T-helper 17 cell (primary cell): ENCODE data around the gene ZNF490. TPM values are rescaled to one million over a fixed set of nuclear protein-coding genes. Genes with fewer than 3 reads are reported as not detected.
"Not testable (repeated sequence)": the region's sequence is repeated elsewhere in the genome, so short reads cannot be mapped to it uniquely, and the experiment has no call there.

ENCODE experiments used
- ATAC-seq: fragments of 150-1000 bp; cut with Tn5 transposase; 2 replicates; pipeline ENCODE4 v1.10.0; 2021; ENCODE audit warnings: mild to moderate bottlenecking, moderate library complexity
- DNase-seq, 3 donors: peaks; one replicate each; pipeline versions ENCODE4 v3.0.0 to v3.0.0-alpha.2; 2020 to 2021
- H3K9me3 ChIP-seq: one replicate; pipeline ENCODE4 v1.7.0; 2013; ENCODE audit warnings: low read length, mild to moderate bottlenecking; ENCODE audit not compliant: control insufficient read depth, poor library complexity, severe bottlenecking
- H3K27ac Mint-ChIP-seq: one replicate; pipeline ENCODE4 v1.8.0; 2022; ENCODE audit warnings: mild to moderate bottlenecking, moderate library complexity, mixed read lengths
- H3K27me3 Mint-ChIP-seq: one replicate; pipeline ENCODE4 v1.8.0; 2022; ENCODE audit warnings: mixed read lengths
- H3K36me3 Mint-ChIP-seq: one replicate; pipeline ENCODE4 v1.8.0; 2022; ENCODE audit warnings: low read depth, mixed read lengths
- H3K4me1 Mint-ChIP-seq: one replicate; pipeline ENCODE4 v1.8.0; 2022; ENCODE audit warnings: mild to moderate bottlenecking, mixed read lengths
- H3K4me3 Mint-ChIP-seq: one replicate; pipeline ENCODE4 v1.8.0; 2022; ENCODE audit warnings: mild to moderate bottlenecking, moderate library complexity, mixed read lengths
- total RNA-seq, 4 donors: library from RNA in 2 of 4; stranded (reverse) in 2 of 4; gene quantifications; one replicate each; pipeline ENCODE4 v1.2.3 and lab custom pipeline; 2022 to 2026

The ZNF490 gene
- total RNA-seq, 2 donors from 2014 or later = 6.8 to 7.0 TPM

- Mint-ChIP-seq H3K4me3 (peak overlapping the region; percentile 39), H3K4me1 (peaks cover 6% of the 10 kb centered on the region)
Measured at GRCh38 chr19:12603714-12604113, 6.9 kb downstream of the ZNF490 start.

GRCh38 chr19:12597594-12597993 lies 13.0 kb downstream of the ZNF490 start:
- ATAC-seq = no peak
- Mint-ChIP-seq H3K4me3 (no peak overlapping the region), H3K4me1 (peaks cover 2% of the 10 kb centered on the region)

More at GRCh38 chr19:12603714-12604113, 6.9 kb downstream of the ZNF490 start:
- peak; percentile 98 for ATAC-seq
- H3K27ac Mint-ChIP-seq = peak overlapping the region; percentile 84
- H3K27me3 Mint-ChIP-seq = no peaks in the 10 kb centered on the region
- H3K9me3 ChIP-seq = no peaks in the 10 kb centered on the region
- peaks cover 2% of the 10 kb centered on the region for H3K36me3 Mint-ChIP-seq
- peak in 1 of 3 donors; percentile 14 for DNase-seq

GRCh38 chr19:12596927-12597548 lies 13.6 kb downstream of the ZNF490 start:
- ATAC-seq (no peak), DNase-seq (no peak)
- no peak overlapping the region for H3K27ac Mint-ChIP-seq
- H3K36me3 Mint-ChIP-seq = peaks cover 2% of the 10 kb centered on the region
- H3K27me3 Mint-ChIP-seq = no peaks in the 10 kb centered on the region
- H3K4me1 Mint-ChIP-seq = peaks cover 2% of the 10 kb centered on the region
- no peak overlapping the region for H3K4me3 Mint-ChIP-seq
- no peaks in the 10 kb centered on the region for H3K9me3 ChIP-seq

More at GRCh38 chr19:12597594-12597993, 13.0 kb downstream of the ZNF490 start:
- H3K9me3 ChIP-seq = no peaks in the 10 kb centered on the region
- DNase-seq = no peak
- Mint-ChIP-seq H3K36me3 (peaks cover 2% of the 10 kb centered on the region), H3K27me3 (no peaks in the 10 kb centered on the region), H3K27ac (no peak overlapping the region)

GRCh38 chr19:12596485-12596884 lies 14.1 kb downstream of the ZNF490 start:
- H3K27me3 Mint-ChIP-seq = no peaks in the 10 kb centered on the region
- ATAC-seq = no peak
- peaks cover 2% of the 10 kb centered on the region for H3K36me3 Mint-ChIP-seq
- no peak for DNase-seq
- H3K27ac Mint-ChIP-seq = no peak overlapping the region
- no peaks in the 10 kb centered on the region for H3K9me3 ChIP-seq
- H3K4me1 Mint-ChIP-seq = peaks cover 2% of the 10 kb centered on the region
- H3K4me3 Mint-ChIP-seq = no peak overlapping the region

- ATAC-seq (no peak), DNase-seq (no peak)
- no peaks in the 10 kb centered on the region for H3K27me3 Mint-ChIP-seq
- peaks cover 6% of the 10 kb centered on the region for H3K36me3 Mint-ChIP-seq
- peaks cover 5% of the 10 kb centered on the region for H3K9me3 ChIP-seq
- H3K4me3 Mint-ChIP-seq = no peak overlapping the region
- H3K27ac Mint-ChIP-seq = no peak overlapping the region
- peaks cover 2% of the 10 kb centered on the region for H3K4me1 Mint-ChIP-seq
Measured at GRCh38 chr19:12581100-12581499, 29.5 kb downstream of the ZNF490 start.

- Mint-ChIP-seq H3K27me3 (no peaks in the 10 kb centered on the region), H3K27ac (no peak overlapping the region), H3K4me1 (peaks cover 2% of the 10 kb centered on the region), H3K36me3 (peaks cover 6% of the 10 kb centered on the region), H3K4me3 (no peak overlapping the region)
- DNase-seq = no peak
- peaks cover 5% of the 10 kb centered on the region for H3K9me3 ChIP-seq
- ATAC-seq = no peak
Measured at GRCh38 chr19:12580180-12580694, 30.4 kb downstream of the ZNF490 start.

- ATAC-seq (no peak), DNase-seq (no peak)
- H3K36me3 Mint-ChIP-seq = peaks cover 6% of the 10 kb centered on the region
- no peaks in the 10 kb centered on the region for H3K27me3 Mint-ChIP-seq
- peaks cover 6% of the 10 kb centered on the region for H3K4me1 Mint-ChIP-seq
- H3K4me3 Mint-ChIP-seq = no peak overlapping the region
- H3K9me3 ChIP-seq = peaks cover 5% of the 10 kb centered on the region
- H3K27ac Mint-ChIP-seq = no peak overlapping the region
Measured at GRCh38 chr19:12578641-12579040, 32.0 kb downstream of the ZNF490 start.

GRCh38 chr19:12574036-12574435 lies 36.6 kb downstream of the ZNF490 start:
- Mint-ChIP-seq H3K4me3 (peak overlapping the region; percentile 21), H3K27ac (no peak overlapping the region)
- DNase-seq = no peak

GRCh38 chr19:12567951-12568350 lies 42.7 kb downstream of the ZNF490 start:
- Mint-ChIP-seq H3K27me3 (no peaks in the 10 kb centered on the region), H3K36me3 (no peaks in the 10 kb centered on the region)
- no peak for ATAC-seq

More at GRCh38 chr19:12574036-12574435, 36.6 kb downstream of the ZNF490 start:
- peaks cover 4% of the 10 kb centered on the region for H3K36me3 Mint-ChIP-seq
- peak; percentile 41 for ATAC-seq
- H3K4me1 Mint-ChIP-seq = peaks cover 8% of the 10 kb centered on the region
- H3K9me3 ChIP-seq = no peaks in the 10 kb centered on the region
- no peaks in the 10 kb centered on the region for H3K27me3 Mint-ChIP-seq

GRCh38 chr19:12566380-12566779 lies 44.2 kb downstream of the ZNF490 start:
- not testable (repeated sequence) for ATAC-seq, H3K4me3 Mint-ChIP-seq, H3K27me3 Mint-ChIP-seq, H3K27ac Mint-ChIP-seq, H3K4me1 Mint-ChIP-seq, H3K9me3 ChIP-seq, H3K36me3 Mint-ChIP-seq, DNase-seq

More at GRCh38 chr19:12567951-12568350, 42.7 kb downstream of the ZNF490 start:
- no peak for DNase-seq
- H3K4me1 Mint-ChIP-seq = peaks cover 6% of the 10 kb centered on the region
- no peak overlapping the region for H3K27ac Mint-ChIP-seq
- no peaks in the 10 kb centered on the region for H3K9me3 ChIP-seq
- no peak overlapping the region for H3K4me3 Mint-ChIP-seq

GRCh38 chr19:12564016-12564664 lies 46.5 kb downstream of the ZNF490 start:
- ATAC-seq (peak; percentile 99), DNase-seq (peak; percentile 78 to 94 (median 78))
- Mint-ChIP-seq H3K4me1 (peaks cover 7% of the 10 kb centered on the region), H3K4me3 (no peak overlapping the region), H3K27me3 (no peaks in the 10 kb centered on the region), H3K27ac (no peak overlapping the region), H3K36me3 (no peaks in the 10 kb centered on the region)
- no peaks in the 10 kb centered on the region for H3K9me3 ChIP-seq

GRCh38 chr19:12555456-12555930 lies 55.1 kb downstream of the ZNF490 start:
- Mint-ChIP-seq H3K4me1 (peaks cover 13% of the 10 kb centered on the region), H3K36me3 (no peaks in the 10 kb centered on the region), H3K27me3 (no peaks in the 10 kb centered on the region), H3K27ac (no peak overlapping the region), H3K4me3 (no peak overlapping the region)
- no peak for ATAC-seq
- H3K9me3 ChIP-seq = no peaks in the 10 kb centered on the region
- DNase-seq = no peak

GRCh38 chr19:12551060-12551832 lies 59.4 kb downstream of the ZNF490 start, which contains the start of gene ZNF564:
ZNF564 (minus strand) TSS chr19:12551482; CDS start chr19:12551332, 150 bp downstream.
- peak within 1 kb of the TSS; percentile 95 for H3K27ac Mint-ChIP-seq
- no peaks in the 10 kb centered on the region for H3K9me3 ChIP-seq
- H3K36me3 Mint-ChIP-seq = no peaks in the 10 kb centered on the region
- DNase-seq (peak; percentile 69 to 82 (median 71)), ATAC-seq (peak; percentile 99)
- peak within 1 kb of the TSS; percentile 99 for H3K4me3 Mint-ChIP-seq
- H3K4me1 Mint-ChIP-seq = peaks cover 29% of the 10 kb centered on the region
- no peaks in the 10 kb centered on the region for H3K27me3 Mint-ChIP-seq
